Heart right ventricle (tissue), 16 donors: ENCODE measurements around the gene SNX32. TPM values are rescaled to one million over a fixed set of nuclear protein-coding genes. Genes with fewer than 3 reads are reported as not detected.

ENCODE experiments used
- ATAC-seq, 8 donors: fragments of 200-7000 bp; cut with Tn5 transposase; one replicate each; pipeline ENCODE4 v1.9.1; 2020; ENCODE audit warnings: mild to moderate bottlenecking in 8 of 8, moderate library complexity in 8 of 8, moderate number of reproducible peaks in 1 of 8
- DNase-seq, 2 donors: peaks; one replicate each; pipeline ENCODE4 v3.0.0-alpha.2; 2020
- H3K27ac ChIP-seq, 10 donors: fragments of 200-600 bp; sonication (generic) in 2 of 10; one replicate each; pipeline versions ENCODE4 v1.5.0 to v1.8.0; 2020 to 2022; ENCODE audit warnings: mild to moderate bottlenecking in 3 of 10
- H3K27me3 ChIP-seq, 7 donors: fragments of 200-600 bp; one replicate each; pipeline ENCODE4 v1.8.0; 2021 to 2022; ENCODE audit warnings: mild to moderate bottlenecking in 2 of 7
- H3K36me3 ChIP-seq, 9 donors: fragments of 200-600 bp; sonication (generic) in 1 of 9; one replicate each; pipeline versions ENCODE4 v1.5.0 to v1.8.0; 2020 to 2022; ENCODE audit warnings: mild to moderate bottlenecking in 2 of 9
- H3K4me1 ChIP-seq, 9 donors: fragments of 200-600 bp; sonication (generic) in 1 of 9; one replicate each; pipeline versions ENCODE4 v1.5.0 to v1.8.0; 2020 to 2022; ENCODE audit warnings: mild to moderate bottlenecking in 4 of 9
- H3K4me3 ChIP-seq, 10 donors: fragments of 200-600 bp; sonication (generic) in 2 of 10; one replicate each; pipeline versions ENCODE4 v1.5.0 to v1.8.0; 2020 to 2022; ENCODE audit warnings: mild to moderate bottlenecking in 7 of 10, moderate library complexity in 2 of 10
- H3K9me3 ChIP-seq, 11 donors: fragments of 200-600 bp in 10 of 11; sonication (generic) in 2 of 11; one replicate each; pipeline versions ENCODE4 v1.5.0 to v1.8.0; 2013 to 2022; ENCODE audit warnings: mild to moderate bottlenecking in 2 of 11, control low read depth in 1 of 11, moderate library complexity in 1 of 11
- CTCF ChIP-seq, 9 donors: fragments of 200-600 bp; sonication (generic) in 2 of 9; IDR thresholded peaks; one replicate each; pipeline versions ENCODE4 v1.5.0 to v1.8.0; 2021 to 2022; ENCODE audit warnings: antibody characterized with exemption in 9 of 9, mild to moderate bottlenecking in 5 of 9, moderate library complexity in 1 of 9
- WGBS, 2 donors: extraction: QIAGEN DNeasy Blood & Tissue Kit; methylation state at CpG; one replicate each; pipeline ENCODE4 v1.1.7; 2013; ENCODE audit warnings: inconsistent platforms in 1 of 2; 5-methylcytosine and 5-hydroxymethylcytosine counted together
- intact Hi-C, 10 donors: fragments of 100-400 bp; cut with DNase I; formaldehyde crosslinking; loops; one replicate each; pipeline versions ENCODE4 v1.11.1 to v1.14.2; 2022
- polyA plus RNA-seq, 2 donors: library from polyadenylated mRNA; stranded (reverse); fragments of 200-250 nt; gene quantifications; one replicate each; pipeline ENCODE4 v1.2.3, GENCODE V29; 2013
- total RNA-seq, 10 donors: library from RNA; stranded (reverse); fragmentation: NEBNext Ultra II Directional in 3 of 10; extraction: Animal tissue kit (Norgen Biotek cat#: 25700) in 3 of 10; gene quantifications; one replicate each; pipeline versions ENCODE4 v1.2.1 to v1.2.4, GENCODE V29; 2021 to 2023
- donor health status: Arrhythmogenic right ventricular cardiomyopathy.
- donor health status: ischemic (EF 13 %, LVEDD 7.1; RV severe dilation, severe dysfunction).
- donor health status: healthy with polysubstance abuse.
- donor health status: DM: no; HTN: yes; CAD: no.
- donor health status: DM: no; HTN: no; CAD: no.
- donor health status: ischemic (EF 25% LVEDD 6.9; RV normal size, moderate dysfunction).
- donor health status: ischemic (EF 25% LVEDD 5.7; RV mildly dilated, moderate dysfunction).
- donor health status: healthy.
- donor health status: DM: yes; HTN: yes; CAD: no.
- donor health status: Ischemic cardiomyopathy.
- donor health status: ischemic (EF 35%, LVEDD 5.7; RV mildly dilated, moderate dysfunction).
- donor health status: nonischemic (EF 11% LVEDD 7.7; RV severe dilation, severe dysfunction).
- donor health status: DM: yes; HTN: yes; CAD: no.
- donor health status: PGD.
- donor health status: ischemic (EF 29% LVEDD 5.4; RV normal size, mild dysfunction).
- donor health status: nonischemic (EF 23%, LVEDD 6.1; RV moderate dilation, normal function).

The SNX32 gene
- total and polyA plus RNA-seq, 12 donors, result 0.13 to 0.58 (median 0.32) TPM; not detected in 5

GRCh38 chr11:65870307-65870658, 36.5 kb downstream of the SNX32 start:
- intact Hi-C loops, result no loop called here
- no peak for TF ChIP-seq CTCF (IDR thresholded peaks at IDR 0.05)
- H3K36me3 ChIP-seq, result peaks cover 0 to 58% (median 35%) of the 10 kb centered on the region in 9 donors
- peak overlapping the region in 3 of 10 donors; percentile 65 to 72 (median 68) for H3K4me3 ChIP-seq
- WGBS, 2 donors, result 63 to 71% methylated on average over 11 of the region's 11 CpGs
- H3K27ac ChIP-seq, result peak overlapping the region in 8 of 10 donors; percentile 28 to 97 (median 96)
- H3K4me1 ChIP-seq, result peaks cover 16 to 44% (median 29%) of the 10 kb centered on the region in 9 donors
- no peak for DNase-seq
- no peaks in the 10 kb centered on the region for H3K27me3 ChIP-seq
- no peak for ATAC-seq
- H3K9me3 ChIP-seq, result no peaks in the 10 kb centered on the region

- Histone ChIP-seq H3K9me3 (no peaks in the 10 kb centered on the region), H3K4me3 (peak overlapping the region in 8 of 10 donors; percentile 64 to 73 (median 68)), H3K27me3 (no peaks in the 10 kb centered on the region), H3K36me3 (peaks cover 0 to 51% (median 33%) of the 10 kb centered on the region in 9 donors), H3K4me1 (peaks cover 16 to 44% (median 29%) of the 10 kb centered on the region in 9 donors), H3K27ac (peak overlapping the region; percentile 84 to 97 (median 96))
- no peak for TF ChIP-seq CTCF (IDR thresholded peaks at IDR 0.05)
- peak; percentile 61 to 72 for DNase-seq
- 57 to 61% methylated on average over 24 of the region's 24 CpGs for WGBS, 2 donors
- peak in 1 of 8 donors; percentile 8 for ATAC-seq
- intact Hi-C loops, result no loop called here
Measured at GRCh38 chr11:65870706-65871681, 37.2 kb downstream of the SNX32 start.

GRCh38 chr11:65871811-65872548, 38.2 kb downstream of the SNX32 start:
- H3K27me3 ChIP-seq, result no peaks in the 10 kb centered on the region
- peak in 3 of 9 donors; percentile 36 to 41 (median 37) for TF ChIP-seq CTCF (IDR thresholded peaks at IDR 0.05)
- H3K27ac ChIP-seq, result peak overlapping the region; percentile 84 to 97 (median 96)
- WGBS, 2 donors, result 5 to 13% methylated on average over 23 to 26 of the region's 26 CpGs
- H3K9me3 ChIP-seq, result no peaks in the 10 kb centered on the region
- ATAC-seq (peak; percentile 7 to 19 (median 14)), DNase-seq (no peak)
- peaks cover 0 to 41% (median 24%) of the 10 kb centered on the region in 9 donors for H3K36me3 ChIP-seq
- intact Hi-C loops, result loop anchor here in 2 of 10 donors (2.0 kb wide), 1 partner anchor 17 kb away; the partner anchor contains the start of gene FIBP (in 2 of the 2)
- peak overlapping the region; percentile 47 to 73 (median 68) for H3K4me3 ChIP-seq
- H3K4me1 ChIP-seq, result peaks cover 16 to 44% (median 29%) of the 10 kb centered on the region in 9 donors
